ENCODE measurements around the gene HEMK1.
A peak's percentile ranks its signal among the peaks of the same experiment; 100 is the strongest.

The HEMK1 gene

GRCh38 chr3:50549226-50549625 is 20.1 kb upstream of the HEMK1 start:
- DNase-seq, result no peak

DNA sequence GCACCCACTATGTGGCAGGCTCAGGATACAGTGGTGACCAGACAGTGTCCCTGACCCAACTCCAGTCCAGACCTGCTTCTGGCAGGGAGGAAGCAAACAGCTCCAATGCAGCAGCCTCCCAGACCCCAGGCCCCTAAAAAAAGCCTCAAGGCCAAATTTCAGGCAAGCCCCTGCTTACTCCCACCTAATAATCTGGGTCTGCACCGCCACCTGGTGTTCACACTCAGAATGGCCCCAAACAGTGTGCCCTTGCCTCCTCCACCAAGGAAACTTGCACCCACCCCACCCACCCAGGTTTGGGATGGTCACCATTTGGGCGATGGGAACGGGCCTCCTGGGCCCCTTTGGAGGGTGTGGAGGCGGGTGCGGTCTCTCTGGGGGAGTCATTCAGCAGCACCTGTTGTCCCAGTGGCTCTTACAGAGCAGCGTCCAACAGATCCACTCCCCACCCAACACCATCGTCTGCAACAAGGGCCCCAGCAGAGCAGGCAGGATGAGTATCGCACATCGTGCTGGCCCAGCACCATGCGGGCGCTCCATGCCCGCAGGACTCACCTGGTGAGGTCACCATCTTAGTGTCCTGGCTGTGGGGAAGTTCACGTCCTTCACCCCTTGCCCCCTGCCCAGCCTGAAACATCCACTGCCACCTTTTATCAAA is 19.1 kb upstream of the HEMK1 start:
- peak in 3 of 4 experiments; percentile 24 to 61 (median 49) for DNase-seq

DNA sequence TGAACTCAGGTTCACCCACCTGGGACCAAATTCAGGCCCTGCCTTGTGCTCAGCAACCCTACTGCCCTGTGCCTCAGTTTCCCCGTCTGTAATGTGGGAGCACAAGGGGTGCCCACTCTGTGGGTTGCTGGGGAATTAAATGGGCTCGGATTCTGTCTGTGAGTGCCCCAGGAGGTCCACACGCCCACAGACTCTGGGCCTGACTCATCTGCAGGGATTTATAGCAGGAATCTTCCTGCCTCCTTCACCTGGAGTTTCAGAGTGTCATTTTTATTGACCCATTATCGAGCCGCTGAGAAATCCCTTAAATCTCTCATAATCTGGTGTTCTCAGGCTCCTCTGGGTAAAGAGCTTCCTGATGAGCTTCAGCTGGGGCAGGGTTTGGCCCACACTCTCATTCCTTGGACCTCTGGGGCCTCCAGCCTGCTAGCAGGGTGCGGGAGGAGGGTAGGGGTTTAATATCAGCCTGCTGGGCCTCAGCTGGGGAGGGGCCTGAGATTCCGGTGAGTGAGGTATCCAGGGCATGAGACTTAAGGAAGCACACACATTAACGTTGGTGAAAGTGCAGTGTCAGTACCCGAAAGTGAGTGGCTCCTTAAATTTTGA is 18.2 kb upstream of the HEMK1 start:
- no peak for DNase-seq

- no peak for DNase-seq
Observed at GRCh38 chr3:50551681-50552435, 17.5 kb upstream of the HEMK1 start.

DNA sequence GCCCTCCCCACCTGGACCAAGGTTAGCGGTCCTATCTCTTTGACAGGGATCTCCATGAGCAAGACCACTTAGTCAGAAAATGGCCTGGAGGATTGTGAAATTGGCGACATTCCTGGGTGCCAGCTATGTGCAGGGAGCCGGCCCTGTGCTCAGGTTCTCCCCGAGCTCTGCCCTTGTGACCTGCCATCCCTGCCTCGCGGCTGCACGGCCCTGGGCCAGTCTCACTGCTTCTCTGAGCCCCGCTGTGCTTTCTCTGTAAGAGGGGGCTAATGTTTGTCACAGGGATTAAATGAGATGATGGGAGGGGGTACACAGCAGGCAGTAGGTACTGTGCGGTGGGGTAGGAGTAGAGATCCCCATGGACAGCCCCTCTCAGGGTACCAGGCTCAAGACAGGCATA is 16.7 kb upstream of the HEMK1 start:
- DNase-seq, result no peak

DNA sequence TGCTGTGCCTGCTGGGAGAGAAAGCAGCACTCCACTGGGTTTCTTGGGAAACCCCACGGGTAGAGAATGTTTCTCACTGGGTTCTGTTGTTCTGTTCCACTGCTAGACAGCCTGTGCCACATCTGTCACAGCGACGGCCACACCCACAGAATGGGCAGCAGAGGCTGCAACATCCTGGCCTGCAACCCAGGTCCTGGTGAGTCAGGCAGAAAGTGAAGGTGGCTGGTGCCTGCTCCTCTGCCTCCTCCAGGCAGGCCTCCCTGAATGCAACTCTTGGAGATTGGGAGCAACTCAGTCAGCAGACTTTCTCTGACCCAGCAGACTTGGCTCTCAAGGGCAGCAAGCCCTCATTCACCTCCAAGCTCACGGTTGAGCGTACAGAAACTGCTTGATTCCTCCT is 14.8 kb upstream of the HEMK1 start:
- DNase-seq, result no peak

DNA sequence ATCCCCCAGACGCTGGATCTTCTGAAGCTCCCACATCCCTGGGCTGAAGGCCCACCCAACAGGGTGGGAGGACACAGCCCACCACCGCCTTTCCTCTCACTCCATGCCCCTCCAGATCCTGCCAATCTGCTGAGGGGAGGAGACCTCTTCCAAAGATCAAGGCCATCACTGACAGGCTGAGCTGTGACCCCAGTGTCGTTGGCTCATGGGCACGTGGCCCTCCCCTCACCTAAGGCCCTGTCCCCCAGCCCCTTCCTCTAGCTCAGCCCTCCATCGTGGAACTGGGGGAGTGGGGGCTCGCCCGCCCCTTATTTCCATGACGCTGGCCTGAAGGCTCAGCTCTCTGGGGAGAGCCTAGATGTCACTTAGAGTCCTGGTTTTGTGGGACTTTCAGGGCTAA is 12.2 kb upstream of the HEMK1 start:
- DNase-seq, result no peak

GRCh38 chr3:50557915-50558314 is 11.4 kb upstream of the HEMK1 start:
- no peak for DNase-seq

DNA sequence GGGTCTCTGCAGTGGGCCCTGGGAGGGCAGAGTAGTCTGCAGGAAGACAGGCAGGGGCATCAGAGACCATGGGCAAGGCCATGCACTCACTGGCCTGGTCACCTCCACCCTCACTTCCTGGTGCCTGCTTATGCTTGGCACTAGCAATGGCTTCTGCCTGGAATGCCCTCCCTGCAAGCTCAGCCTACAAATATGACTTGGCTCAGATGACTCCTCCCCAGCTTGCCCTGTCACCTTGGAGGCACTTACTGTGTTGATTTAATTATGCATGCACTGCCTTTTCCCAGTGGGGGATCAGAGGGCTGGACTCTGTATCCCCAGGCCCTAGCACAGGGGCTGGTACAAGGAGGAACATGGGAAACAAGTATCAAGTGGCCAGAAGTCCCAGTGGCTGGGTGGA is 9.6 kb upstream of the HEMK1 start:
- no peak for DNase-seq

GRCh38 chr3:50562861-50563260 is 6.5 kb upstream of the HEMK1 start:
- no peak for DNase-seq

- DNase-seq, result no peak
Observed at GRCh38 chr3:50563867-50564266, 5.5 kb upstream of the HEMK1 start.

DNA sequence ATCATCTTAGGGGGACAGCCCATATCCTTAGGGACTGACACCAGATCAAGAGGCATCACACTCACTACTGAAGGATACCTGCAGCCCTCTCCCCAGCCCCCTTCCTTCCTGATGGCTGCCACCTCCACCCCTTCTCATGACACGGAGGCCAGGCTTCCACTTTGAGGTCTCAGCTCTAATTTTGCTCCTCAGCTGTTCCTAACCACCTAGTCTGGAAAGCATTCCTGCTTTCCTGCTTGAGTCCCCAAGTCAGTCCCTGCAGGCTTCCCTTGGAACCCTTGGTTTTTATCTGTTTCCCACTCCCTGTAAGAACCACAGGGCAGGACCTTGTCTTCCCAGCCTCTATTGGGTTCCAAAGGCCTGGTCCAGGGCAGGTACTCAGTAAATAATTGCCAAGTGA is 5.0 kb upstream of the HEMK1 start:
- DNase-seq, result no peak

DNA sequence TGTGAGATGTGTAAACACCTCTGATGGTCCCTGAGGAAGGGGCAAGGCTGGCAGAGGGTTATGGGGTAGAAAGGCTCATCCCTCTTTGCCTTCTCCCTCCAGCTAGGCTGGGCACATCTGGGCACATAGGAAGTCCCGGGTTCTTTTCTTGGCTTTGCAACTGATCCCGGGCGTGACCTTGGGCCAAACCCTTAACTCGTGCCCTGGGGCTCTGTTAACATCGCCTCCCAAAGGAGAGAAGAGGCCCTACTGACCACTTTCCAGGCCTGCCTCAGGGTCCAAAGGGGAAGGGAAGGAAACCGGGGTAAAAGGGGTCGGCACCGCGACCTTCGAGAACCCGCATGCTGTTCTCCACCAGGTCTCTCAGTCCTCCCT is 2.3 kb upstream of the HEMK1 start:
- DNase-seq, result no peak

GRCh38 chr3:50567386-50568167 is 1.7 kb upstream of the HEMK1 start, which contains the start of gene C3orf18:
Gene C3orf18, minus strand, starts transcription at chr3:50567747. Its CDS starts 2,048 bp downstream, at chr3:50565699.
- peak; percentile 73 to 87 (median 80) for DNase-seq

GRCh38 chr3:50570508-50571279 is 1.4 kb downstream of the HEMK1 start:
- no peak for DNase-seq

GRCh38 chr3:50571486-50571885 is 2.2 kb downstream of the HEMK1 start:
- DNase-seq, result no peak

GRCh38 chr3:50572158-50572557 is 2.8 kb downstream of the HEMK1 start:
- DNase-seq, result peak; percentile 39 to 71 (median 60)

- no peak for DNase-seq
Observed at GRCh38 chr3:50572801-50573371, 3.6 kb downstream of the HEMK1 start.

DNA sequence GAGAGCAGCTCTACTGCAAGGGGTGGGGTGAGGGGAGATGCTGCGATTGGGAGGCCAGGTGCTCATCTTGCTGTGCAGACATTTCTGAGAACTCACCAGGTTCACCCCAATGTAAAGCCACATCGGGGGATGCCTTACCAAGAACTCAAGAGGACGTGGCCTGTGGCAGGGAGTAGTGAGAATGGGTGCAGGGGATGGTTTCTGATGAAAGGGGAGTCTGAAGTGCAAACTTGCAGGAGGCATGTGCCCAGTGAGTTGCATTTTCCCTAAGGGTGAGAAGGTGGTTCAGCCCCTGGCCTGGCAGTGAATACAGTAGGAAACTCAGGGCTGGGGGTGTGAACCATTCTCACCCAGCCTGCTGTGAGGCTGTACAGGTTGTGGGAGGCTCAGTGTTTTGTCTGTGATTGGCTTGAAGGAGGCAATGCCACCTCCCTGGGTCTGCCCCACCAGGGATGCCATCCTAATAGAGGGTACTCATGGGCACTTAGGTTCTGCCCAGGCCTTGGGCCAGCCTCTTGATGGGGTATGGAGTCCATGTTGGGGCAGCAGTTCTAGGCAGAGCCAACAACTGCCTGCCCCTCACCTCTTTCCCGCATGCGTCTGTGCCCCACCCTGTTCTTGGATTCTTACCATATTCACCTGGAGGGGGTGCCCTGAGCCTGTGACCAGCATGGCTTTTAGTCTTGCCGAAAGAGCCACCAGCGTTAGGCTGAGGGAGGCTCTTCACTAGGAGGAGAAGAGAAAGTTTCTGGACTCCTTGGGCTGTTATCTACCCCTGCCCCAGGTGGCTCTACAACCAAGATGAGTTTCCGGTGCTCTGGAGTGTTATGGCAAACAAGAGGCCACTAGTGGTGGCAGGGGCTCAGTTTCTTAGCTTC is 4.5 kb downstream of the HEMK1 start:
- DNase-seq, result peak in 1 of 4 experiments; percentile 19

DNA sequence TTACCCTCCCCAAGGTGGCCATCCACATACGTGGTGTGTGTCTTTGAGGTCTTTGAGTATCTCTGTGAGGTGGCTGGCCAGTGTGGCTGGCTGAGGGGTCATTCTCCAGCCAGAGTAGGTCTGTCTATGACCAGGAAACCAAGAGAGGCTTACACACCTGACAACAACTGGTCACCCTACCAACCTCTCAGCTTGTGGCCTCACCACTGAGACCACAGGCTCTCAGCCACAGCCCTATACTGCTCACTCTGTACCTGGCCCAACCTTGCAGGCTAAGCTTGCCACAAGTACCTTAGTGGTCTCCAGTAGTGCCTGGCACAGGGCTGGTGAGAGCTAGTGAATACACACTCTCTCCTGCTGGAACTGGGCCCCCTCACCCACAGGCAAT is 5.1 kb downstream of the HEMK1 start:
- no peak for DNase-seq

GRCh38 chr3:50575372-50575771 is 6.0 kb downstream of the HEMK1 start:
- DNase-seq, result no peak

Measured in activated naive CD4-positive, alpha-beta T cell (primary cell).